HFF-Myc (cell line): ENCODE results near the gene MTM1.

Source experiments
- DNase-seq: peaks from one replicate; pipeline ENCODE4 v3.0.0-alpha.2; 2011; ENCODE audit warnings: low read depth; ENCODE audit errors: extremely low read depth
- H3K4me3 ChIP-seq: replicated peaks from 2 replicates; pipeline ENCODE4 v1.5.1; 2011; ENCODE audit warnings: low read depth, mild to moderate bottlenecking, control low read depth, low read length
- CTCF ChIP-seq: IDR thresholded peaks from 2 replicates; pipeline ENCODE4 v1.5.1; 2012; ENCODE audit warnings: mild to moderate bottlenecking, low read depth, low read length, control low read depth; ENCODE audit errors: missing control alignments

Gene MTM1

GRCh38 chrX:150568320-150569154 lies at the start of gene MTM1:
TSS of gene MTM1 (plus strand) at chrX:150568621. CDS start at chrX:150592615, 23,994 bp downstream.
- H3K4me3 ChIP-seq, result peak within 1 kb of the TSS; percentile 58
- peak; percentile 79 for DNase-seq
- no peak for TF ChIP-seq CTCF

- no peak overlapping the region for H3K4me3 ChIP-seq
- no peak for DNase-seq
- TF ChIP-seq CTCF, result no peak
These were observed 45.9 kb upstream of the MTM1 start for GRCh38 chrX:150522494-150522893.

GRCh38 chrX:150525061-150525919 lies 43.1 kb upstream of the MTM1 start:
- no peak for DNase-seq
- no peak overlapping the region for H3K4me3 ChIP-seq
- no peak for TF ChIP-seq CTCF

- no peak for TF ChIP-seq CTCF
- no peak for DNase-seq
- H3K4me3 ChIP-seq, result no peak overlapping the region
These were observed 41.7 kb upstream of the MTM1 start for GRCh38 chrX:150526692-150527091.

GRCh38 chrX:150527108-150527507 lies 41.3 kb upstream of the MTM1 start:
- TF ChIP-seq CTCF, result no peak
- no peak for DNase-seq
- H3K4me3 ChIP-seq, result no peak overlapping the region

- DNase-seq, result no peak
- TF ChIP-seq CTCF, result no peak
- no peak overlapping the region for H3K4me3 ChIP-seq
These were observed 38.8 kb upstream of the MTM1 start for GRCh38 chrX:150529587-150529986.
